Lower lobe of right lung (tissue), 2 donors: ENCODE results near the gene PHC3. TPM values are rescaled to one million over a fixed set of nuclear protein-coding genes. Genes with fewer than 3 reads are reported as not detected.
A peak's percentile ranks its signal among the peaks of the same experiment; 100 is the strongest.

Source experiments
- ATAC-seq, 2 donors: fragments of 200-7000 bp; cut with Tn5 transposase; one replicate each; pipeline ENCODE4 v1.9.1; 2020 to 2022; ENCODE audit warnings: mild to moderate bottlenecking in 2 of 2, moderate library complexity in 2 of 2
- DNase-seq: peaks from one replicate; pipeline ENCODE4 v3.0.0-alpha.2; 2020
- H3K27ac ChIP-seq: fragments of 200-600 bp; one replicate; pipeline ENCODE4 v1.8.0; 2022
- H3K27me3 ChIP-seq: fragments of 200-600 bp; one replicate; pipeline ENCODE4 v1.8.0; 2022; ENCODE audit warnings: low read depth
- H3K36me3 ChIP-seq: fragments of 200-600 bp; one replicate; pipeline ENCODE4 v1.8.0; 2022; ENCODE audit warnings: mild to moderate bottlenecking
- H3K4me1 ChIP-seq: fragments of 200-600 bp; one replicate; pipeline ENCODE4 v1.8.0; 2022
- H3K4me3 ChIP-seq: fragments of 200-600 bp; one replicate; pipeline ENCODE4 v1.8.0; 2022; ENCODE audit warnings: mild to moderate bottlenecking
- H3K9me3 ChIP-seq: fragments of 200-600 bp; one replicate; pipeline ENCODE4 v1.8.0; 2022
- CTCF ChIP-seq: fragments of 200-600 bp; IDR thresholded peaks from one replicate; pipeline ENCODE4 v1.8.0; 2022; ENCODE audit warnings: antibody characterized with exemption, mild to moderate bottlenecking
- intact Hi-C: fragments of 100-400 bp; cut with DNase I; formaldehyde crosslinking; loops from one replicate; pipeline ENCODE4 v1.11.0; 2022
- long read RNA-seq: library from polyadenylated mRNA; unstranded; transcript quantifications from one replicate; pipeline ENCODE4 v2.0.0, GENCODE V29; 2021
- total RNA-seq: library from RNA; stranded (reverse); fragmentation: NEBNext Ultra II Directional; extraction: Animal tissue kit (Norgen Biotek cat#: 25700); gene quantifications from one replicate; pipeline ENCODE4 v1.2.1, GENCODE V29; 2021
- donor health status: DM: no; HTN: yes; CAD: no; lungs with severe emphysema.

PHC3 gene, protein sequence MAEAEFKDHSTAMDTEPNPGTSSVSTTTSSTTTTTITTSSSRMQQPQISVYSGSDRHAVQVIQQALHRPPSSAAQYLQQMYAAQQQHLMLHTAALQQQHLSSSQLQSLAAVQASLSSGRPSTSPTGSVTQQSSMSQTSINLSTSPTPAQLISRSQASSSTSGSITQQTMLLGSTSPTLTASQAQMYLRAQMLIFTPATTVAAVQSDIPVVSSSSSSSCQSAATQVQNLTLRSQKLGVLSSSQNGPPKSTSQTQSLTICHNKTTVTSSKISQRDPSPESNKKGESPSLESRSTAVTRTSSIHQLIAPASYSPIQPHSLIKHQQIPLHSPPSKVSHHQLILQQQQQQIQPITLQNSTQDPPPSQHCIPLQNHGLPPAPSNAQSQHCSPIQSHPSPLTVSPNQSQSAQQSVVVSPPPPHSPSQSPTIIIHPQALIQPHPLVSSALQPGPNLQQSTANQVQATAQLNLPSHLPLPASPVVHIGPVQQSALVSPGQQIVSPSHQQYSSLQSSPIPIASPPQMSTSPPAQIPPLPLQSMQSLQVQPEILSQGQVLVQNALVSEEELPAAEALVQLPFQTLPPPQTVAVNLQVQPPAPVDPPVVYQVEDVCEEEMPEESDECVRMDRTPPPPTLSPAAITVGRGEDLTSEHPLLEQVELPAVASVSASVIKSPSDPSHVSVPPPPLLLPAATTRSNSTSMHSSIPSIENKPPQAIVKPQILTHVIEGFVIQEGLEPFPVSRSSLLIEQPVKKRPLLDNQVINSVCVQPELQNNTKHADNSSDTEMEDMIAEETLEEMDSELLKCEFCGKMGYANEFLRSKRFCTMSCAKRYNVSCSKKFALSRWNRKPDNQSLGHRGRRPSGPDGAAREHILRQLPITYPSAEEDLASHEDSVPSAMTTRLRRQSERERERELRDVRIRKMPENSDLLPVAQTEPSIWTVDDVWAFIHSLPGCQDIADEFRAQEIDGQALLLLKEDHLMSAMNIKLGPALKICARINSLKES
- total RNA-seq, result 89.9 TPM
- long read RNA-seq, full-length matches to known transcripts, result 4 of 24 reads
- long read RNA-seq, partial matches to known transcripts, result 2 of 24 reads
- long read RNA-seq, other reads (novel, unspliced or antisense), result 18 of 24 reads

- DNase-seq (peak; percentile 93), ATAC-seq (peak; percentile 96)
- Histone ChIP-seq H3K4me3 (peak within 1 kb of the TSS; percentile 88), H3K27me3 (no peaks in the 10 kb centered on the region), H3K27ac (peak within 1 kb of the TSS; percentile 99), H3K4me1 (peaks cover 21% of the 10 kb centered on the region), H3K9me3 (no peaks in the 10 kb centered on the region), H3K36me3 (peaks cover 23% of the 10 kb centered on the region)
- peak; percentile 28 for TF ChIP-seq CTCF
- intact Hi-C loops, result no loop called here
These were observed at the start of gene PHC3 for GRCh38 chr3:170180908-170181885. PHC3 (minus strand) TSS chr3:170181733; CDS start chr3:170181715, 18 bp downstream.

DNA sequence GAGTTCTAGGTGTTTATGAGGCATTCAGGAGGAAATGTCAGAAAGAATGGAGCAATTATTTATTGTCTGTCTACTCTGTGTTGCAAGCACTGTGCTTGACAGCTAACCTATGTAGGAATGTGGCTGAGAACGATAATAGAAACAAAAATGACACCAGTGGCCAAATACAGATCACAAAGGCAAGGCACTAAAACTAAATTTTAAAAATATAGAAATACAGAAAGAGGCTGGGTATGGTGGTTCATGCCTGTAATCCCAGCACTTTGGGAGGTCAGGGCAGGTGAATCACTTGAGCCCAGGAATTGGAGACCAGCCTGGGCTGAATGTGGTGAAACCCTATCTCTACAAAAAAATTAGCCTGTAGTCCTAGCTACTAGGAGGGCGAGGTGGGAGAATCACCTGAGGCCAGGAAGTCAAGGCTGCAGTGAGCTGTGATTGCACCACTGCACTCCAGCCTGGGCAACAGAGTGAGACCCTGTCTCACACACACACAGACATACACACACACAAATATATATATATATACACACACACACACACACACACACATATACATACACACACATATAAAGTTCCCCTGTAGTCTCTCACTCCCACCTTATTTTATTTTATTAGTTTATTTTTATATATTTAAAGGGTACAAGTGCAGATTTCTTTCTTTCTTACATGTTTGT lies 46.7 kb upstream of the PHC3 start:
- Histone ChIP-seq H3K27me3 (no peaks in the 10 kb centered on the region), H3K27ac (peak overlapping the region; percentile 18), H3K4me1 (peaks cover 28% of the 10 kb centered on the region), H3K36me3 (no peaks in the 10 kb centered on the region), H3K9me3 (no peaks in the 10 kb centered on the region), H3K4me3 (no peak overlapping the region)
- TF ChIP-seq CTCF, result no peak
- ATAC-seq (peak; percentile 37 to 42), DNase-seq (no peak)
- intact Hi-C loops, result no loop called here

DNA sequence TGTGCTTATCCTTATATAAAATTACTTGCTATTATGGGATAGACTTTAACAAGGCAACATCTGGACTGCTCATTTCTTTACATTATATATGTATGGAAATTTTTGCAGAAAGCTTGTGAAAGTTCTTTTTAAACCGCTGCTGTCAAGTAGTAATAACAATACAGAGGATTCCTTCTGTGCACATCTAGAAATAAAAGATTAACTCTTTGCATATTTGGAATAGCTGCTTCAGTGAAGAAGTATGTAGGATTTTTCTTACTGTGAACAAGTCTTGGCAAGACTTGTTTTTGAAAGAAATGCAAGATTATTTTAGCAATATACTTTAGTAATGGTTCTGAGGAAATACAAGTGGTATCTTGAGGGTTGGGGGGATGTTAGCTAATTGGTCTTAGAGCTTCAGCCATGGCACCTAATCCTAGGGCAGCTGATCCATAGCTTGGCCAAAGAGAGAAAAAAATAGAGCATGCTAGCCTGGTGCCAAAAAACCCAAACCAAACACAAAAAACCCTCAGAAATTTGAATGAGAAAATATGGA lies 45.0 kb upstream of the PHC3 start:
- no peak for DNase-seq
- Histone ChIP-seq H3K4me1 (peaks cover 21% of the 10 kb centered on the region), H3K27me3 (no peaks in the 10 kb centered on the region), H3K36me3 (no peaks in the 10 kb centered on the region), H3K27ac (no peak overlapping the region), H3K9me3 (no peaks in the 10 kb centered on the region), H3K4me3 (no peak overlapping the region)
- ATAC-seq, result no peak
- TF ChIP-seq CTCF, result no peak
- intact Hi-C loops, result no loop called here

DNA sequence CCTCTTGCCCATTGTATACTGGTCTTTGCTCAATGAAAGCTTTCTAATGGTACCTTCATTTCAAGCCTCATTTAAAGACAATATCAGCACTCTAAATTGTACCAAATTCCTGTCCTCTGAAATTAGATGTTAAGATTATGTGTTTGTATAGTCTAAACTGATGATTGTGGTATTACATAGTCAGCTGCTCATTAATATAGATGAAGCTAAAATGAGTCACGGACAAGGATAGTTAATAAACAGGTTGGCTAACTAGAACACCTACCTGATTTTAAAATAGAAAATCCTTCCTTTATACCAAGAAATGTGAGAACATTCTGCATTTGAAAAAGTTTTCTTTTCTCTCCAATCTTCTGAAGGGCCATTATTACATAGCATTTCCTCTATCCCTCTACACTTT lies 43.6 kb upstream of the PHC3 start:
- DNase-seq (no peak), ATAC-seq (no peak)
- TF ChIP-seq CTCF, result no peak
- Histone ChIP-seq H3K27me3 (no peaks in the 10 kb centered on the region), H3K36me3 (no peaks in the 10 kb centered on the region), H3K27ac (no peak overlapping the region), H3K4me3 (no peak overlapping the region), H3K4me1 (peaks cover 21% of the 10 kb centered on the region), H3K9me3 (no peaks in the 10 kb centered on the region)
- intact Hi-C loops, result no loop called here
